HEK293 (cell line): ENCODE results near the gene TPRN.

Experiments
- CTCF ChIA-PET: fragments of 350-600 bp; formaldehyde crosslinking; extraction: SDS; loops from one replicate; lab custom pipeline; 2021; ENCODE audit warnings: antibody characterized with exemption; lab: Yijun Ruan, JAX
- POLR2A ChIA-PET: fragments of 300-600 bp; formaldehyde crosslinking; extraction: SDS; loops from one replicate; lab custom pipeline; 2020; ENCODE audit warnings: antibody characterized with exemption, inconsistent platforms; lab: Yijun Ruan, JAX
- H3K27ac ChIP-seq: fragments of 200-500 bp; sonication (Bioruptor generic); 2 replicates; pipeline ENCODE4 v1.5.1; 2014; ENCODE audit warnings: low read depth, low read length, control low read depth, inconsistent platforms; ENCODE audit errors: extremely low read depth
- H3K36me3 ChIP-seq, 2 experiments: fragments of 200-500 bp in 1 of 2; sonication (Bioruptor generic) in 1 of 2; 1 replicate in 1 of 2; 2 replicates in 1 of 2; pipeline ENCODE4 v1.5.1; 2014 to 2017; ENCODE audit warnings: inconsistent platforms in 2 of 2, low read length in 2 of 2; ENCODE audit not compliant: control insufficient read depth in 2 of 2, insufficient read depth in 1 of 2
- H3K4me1 ChIP-seq: fragments of 200-500 bp; sonication (Bioruptor generic); 2 replicates; pipeline ENCODE4 v1.5.1; 2014; ENCODE audit warnings: mild to moderate bottlenecking, low read length, inconsistent platforms; ENCODE audit not compliant: control insufficient read depth, insufficient read depth
- H3K4me3 ChIP-seq: 2 replicates; pipeline ENCODE4 v1.5.1; 2011; ENCODE audit warnings: low read depth, mild to moderate bottlenecking, control low read depth, low read length, moderate library complexity
- H3K9me3 ChIP-seq: fragments of 200-500 bp; sonication (Bioruptor generic); 2 replicates; pipeline ENCODE4 v1.5.1; 2014; ENCODE audit warnings: low read depth, low read length, inconsistent platforms; ENCODE audit not compliant: control insufficient read depth, insufficient read depth
- GLI2 ChIP-seq: fragments of 450-650 bp; formaldehyde crosslinking; IDR thresholded peaks from 2 replicates; pipeline ENCODE4; 2017; ENCODE audit warnings: missing biosample characterization, missing genetic modification characterization, low read depth, borderline replicate concordance
- GLIS1 ChIP-seq: fragments of 450-650 bp; formaldehyde crosslinking; IDR thresholded peaks from 2 replicates; pipeline ENCODE4 v1.5.1; 2016; ENCODE audit warnings: missing biosample characterization, missing genetic modification characterization
- HOXA7 ChIP-seq: sonication (generic); formaldehyde crosslinking; IDR thresholded peaks from 2 replicates; pipeline ENCODE4 v1.8.1; 2022; ENCODE audit warnings: missing genetic modification reagents, borderline replicate concordance
- KLF16 ChIP-seq: fragments of 450-650 bp; formaldehyde crosslinking; IDR thresholded peaks from 2 replicates; pipeline ENCODE4 v1.5.1; 2017; ENCODE audit warnings: missing biosample characterization, missing genetic modification characterization
- RBAK ChIP-seq: fragments of 450-650 bp; formaldehyde crosslinking; IDR thresholded peaks from 2 replicates; pipeline ENCODE4 v1.5.1; 2016; ENCODE audit warnings: missing biosample characterization, missing genetic modification characterization
- REPIN1 ChIP-seq: fragments of 450-650 bp; formaldehyde crosslinking; IDR thresholded peaks from 2 replicates; pipeline ENCODE4 v1.5.1; 2017; ENCODE audit warnings: missing biosample characterization, missing genetic modification characterization, low read depth
- TRIM28 ChIP-seq: IDR thresholded peaks from 2 replicates; pipeline ENCODE4 v1.6.1; 2011; ENCODE audit warnings: low read length, control low read depth, borderline replicate concordance
- ZFP69B ChIP-seq: fragments of 450-650 bp; formaldehyde crosslinking; IDR thresholded peaks from 2 replicates; pipeline ENCODE4 v1.5.1; 2016; ENCODE audit warnings: missing biosample characterization, missing genetic modification characterization
- ZNF157 ChIP-seq: fragments of 450-650 bp; formaldehyde crosslinking; IDR thresholded peaks from 2 replicates; pipeline ENCODE4 v1.5.1; 2016; ENCODE audit warnings: missing biosample characterization, missing genetic modification characterization
- ZNF16 ChIP-seq: fragments of 450-650 bp; formaldehyde crosslinking; IDR thresholded peaks from 2 replicates; pipeline ENCODE4 v1.5.1; 2016; ENCODE audit warnings: low read depth, missing biosample characterization, missing genetic modification characterization
- ZNF174 ChIP-seq: fragments of 450-650 bp; formaldehyde crosslinking; IDR thresholded peaks from 2 replicates; pipeline ENCODE4 v1.5.0; 2017; ENCODE audit warnings: missing biosample characterization, mild to moderate bottlenecking, missing genetic modification characterization
- ZNF202 ChIP-seq: fragments of 450-650 bp; formaldehyde crosslinking; IDR thresholded peaks from 2 replicates; pipeline ENCODE4 v1.5.1; 2016; ENCODE audit warnings: missing biosample characterization, missing genetic modification characterization, borderline replicate concordance
- ZNF211 ChIP-seq: fragments of 450-650 bp; formaldehyde crosslinking; IDR thresholded peaks from 2 replicates; pipeline ENCODE4 v1.5.1; 2016; ENCODE audit warnings: low read depth, missing biosample characterization, missing genetic modification characterization
- ZNF23 ChIP-seq: fragments of 450-650 bp; formaldehyde crosslinking; IDR thresholded peaks from 2 replicates; pipeline ENCODE4 v1.5.1; 2016; ENCODE audit warnings: missing biosample characterization, missing genetic modification characterization, borderline replicate concordance
- ZNF239 ChIP-seq: fragments of 450-650 bp; formaldehyde crosslinking; IDR thresholded peaks from 2 replicates; pipeline ENCODE4 v1.5.1; 2016; ENCODE audit warnings: missing biosample characterization, missing genetic modification characterization
- ZNF341 ChIP-seq: fragments of 450-650 bp; formaldehyde crosslinking; IDR thresholded peaks from 2 replicates; pipeline ENCODE4; 2016; ENCODE audit warnings: low read depth, missing biosample characterization, missing genetic modification characterization
- ZNF350 ChIP-seq: fragments of 450-650 bp; formaldehyde crosslinking; IDR thresholded peaks from 2 replicates; pipeline ENCODE4 v1.5.0; 2017; ENCODE audit warnings: missing biosample characterization, mild to moderate bottlenecking, missing genetic modification characterization
- ZNF423 ChIP-seq: fragments of 450-650 bp; formaldehyde crosslinking; IDR thresholded peaks from 2 replicates; pipeline ENCODE4 v1.5.1; 2016; ENCODE audit warnings: missing biosample characterization, missing genetic modification characterization
- ZNF473 ChIP-seq: fragments of 450-650 bp; formaldehyde crosslinking; IDR thresholded peaks from 2 replicates; pipeline ENCODE4 v1.5.1; 2017; ENCODE audit warnings: missing biosample characterization, missing genetic modification characterization
- ZNF48 ChIP-seq: fragments of 450-650 bp; formaldehyde crosslinking; IDR thresholded peaks from 2 replicates; pipeline ENCODE4 v1.5.1; 2016; ENCODE audit warnings: missing biosample characterization, missing genetic modification characterization
- ZNF513 ChIP-seq: fragments of 450-650 bp; IDR thresholded peaks from 2 replicates; pipeline ENCODE4 v1.5.1; 2018; ENCODE audit warnings: missing biosample characterization, missing genetic modification characterization
- ZNF549 ChIP-seq: fragments of 450-650 bp; IDR thresholded peaks from 2 replicates; pipeline ENCODE4 v1.5.1; 2018; ENCODE audit warnings: missing biosample characterization, missing genetic modification characterization, mild to moderate bottlenecking, inconsistent platforms, moderate library complexity
- ZNF555 ChIP-seq: fragments of 450-650 bp; formaldehyde crosslinking; conservative IDR thresholded peaks from 2 replicates; pipeline ENCODE4 v1.5.1; 2017; ENCODE audit warnings: missing biosample characterization, mild to moderate bottlenecking, missing genetic modification characterization, inconsistent platforms
- ZNF654 ChIP-seq: fragments of 450-650 bp; formaldehyde crosslinking; IDR thresholded peaks from 2 replicates; pipeline ENCODE4 v1.5.1; 2016; ENCODE audit warnings: low read depth, missing biosample characterization, missing genetic modification characterization
- ZNF707 ChIP-seq: fragments of 450-650 bp; formaldehyde crosslinking; IDR thresholded peaks from 2 replicates; pipeline ENCODE4 v1.5.1; 2016; ENCODE audit warnings: missing biosample characterization, missing genetic modification characterization
- ZNF791 ChIP-seq: fragments of 450-650 bp; formaldehyde crosslinking; IDR thresholded peaks from 2 replicates; pipeline ENCODE4 v1.5.1; 2016; ENCODE audit warnings: missing biosample characterization, missing genetic modification characterization
- ZSCAN16 ChIP-seq: fragments of 450-650 bp; formaldehyde crosslinking; IDR thresholded peaks from 2 replicates; pipeline ENCODE4 v1.5.1; 2016; ENCODE audit warnings: missing biosample characterization, missing genetic modification characterization
- ZXDB ChIP-seq: fragments of 450-650 bp; formaldehyde crosslinking; IDR thresholded peaks from 2 replicates; pipeline ENCODE4 v1.5.1; 2016; ENCODE audit warnings: missing biosample characterization, missing genetic modification characterization
- TF ChIP-seq, protein P1 (sequence below): fragments of 450-650 bp; formaldehyde crosslinking; IDR thresholded peaks from 2 replicates; pipeline ENCODE4 v1.5.1; 2017; ENCODE audit warnings: missing biosample characterization, missing genetic modification characterization
- TF ChIP-seq, protein P2 (sequence below): fragments of 450-650 bp; formaldehyde crosslinking; IDR thresholded peaks from 2 replicates; pipeline ENCODE4 v1.5.1; 2016; ENCODE audit warnings: missing biosample characterization, missing genetic modification characterization
- TF ChIP-seq, protein P3 (sequence below): fragments of 450-650 bp; formaldehyde crosslinking; IDR thresholded peaks from 2 replicates; pipeline ENCODE4 v1.5.1; 2016; ENCODE audit warnings: missing biosample characterization, missing genetic modification characterization

Gene TPRN

GRCh38 chr9:137221506-137222111 lies 21.1 kb upstream of the TPRN start (continued):
- TF ChIP-seq, protein P1, sequence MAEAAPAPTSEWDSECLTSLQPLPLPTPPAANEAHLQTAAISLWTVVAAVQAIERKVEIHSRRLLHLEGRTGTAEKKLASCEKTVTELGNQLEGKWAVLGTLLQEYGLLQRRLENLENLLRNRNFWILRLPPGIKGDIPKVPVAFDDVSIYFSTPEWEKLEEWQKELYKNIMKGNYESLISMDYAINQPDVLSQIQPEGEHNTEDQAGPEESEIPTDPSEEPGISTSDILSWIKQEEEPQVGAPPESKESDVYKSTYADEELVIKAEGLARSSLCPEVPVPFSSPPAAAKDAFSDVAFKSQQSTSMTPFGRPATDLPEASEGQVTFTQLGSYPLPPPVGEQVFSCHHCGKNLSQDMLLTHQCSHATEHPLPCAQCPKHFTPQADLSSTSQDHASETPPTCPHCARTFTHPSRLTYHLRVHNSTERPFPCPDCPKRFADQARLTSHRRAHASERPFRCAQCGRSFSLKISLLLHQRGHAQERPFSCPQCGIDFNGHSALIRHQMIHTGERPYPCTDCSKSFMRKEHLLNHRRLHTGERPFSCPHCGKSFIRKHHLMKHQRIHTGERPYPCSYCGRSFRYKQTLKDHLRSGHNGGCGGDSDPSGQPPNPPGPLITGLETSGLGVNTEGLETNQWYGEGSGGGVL (tag by site-specific recombination): no peak
- no peak for TF ChIP-seq ZNF16
- peak; percentile 47; the same call in 1 of the 2 replicates for TF ChIP-seq ZFP69B (tag by site-specific recombination)
- no peak for TF ChIP-seq GLI2 (tag by site-specific recombination)
- TF ChIP-seq ZNF211 (tag by site-specific recombination): no peak
- no peak for TF ChIP-seq ZXDB (tag by site-specific recombination)
- TF ChIP-seq ZNF555 (tag by site-specific recombination): no peak
- TF ChIP-seq ZNF239 (tag by site-specific recombination): no peak
- TF ChIP-seq REPIN1 (tag by site-specific recombination): no peak
- TF ChIP-seq KLF16: 0 out of 2 replicates have a peak, but pooled peaks have one; percentile 20
- TF ChIP-seq, protein P2, sequence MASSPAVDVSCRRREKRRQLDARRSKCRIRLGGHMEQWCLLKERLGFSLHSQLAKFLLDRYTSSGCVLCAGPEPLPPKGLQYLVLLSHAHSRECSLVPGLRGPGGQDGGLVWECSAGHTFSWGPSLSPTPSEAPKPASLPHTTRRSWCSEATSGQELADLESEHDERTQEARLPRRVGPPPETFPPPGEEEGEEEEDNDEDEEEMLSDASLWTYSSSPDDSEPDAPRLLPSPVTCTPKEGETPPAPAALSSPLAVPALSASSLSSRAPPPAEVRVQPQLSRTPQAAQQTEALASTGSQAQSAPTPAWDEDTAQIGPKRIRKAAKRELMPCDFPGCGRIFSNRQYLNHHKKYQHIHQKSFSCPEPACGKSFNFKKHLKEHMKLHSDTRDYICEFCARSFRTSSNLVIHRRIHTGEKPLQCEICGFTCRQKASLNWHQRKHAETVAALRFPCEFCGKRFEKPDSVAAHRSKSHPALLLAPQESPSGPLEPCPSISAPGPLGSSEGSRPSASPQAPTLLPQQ (tag by site-specific recombination): 0 out of 2 replicates have a peak, but pooled peaks have one; percentile 30

DNA sequence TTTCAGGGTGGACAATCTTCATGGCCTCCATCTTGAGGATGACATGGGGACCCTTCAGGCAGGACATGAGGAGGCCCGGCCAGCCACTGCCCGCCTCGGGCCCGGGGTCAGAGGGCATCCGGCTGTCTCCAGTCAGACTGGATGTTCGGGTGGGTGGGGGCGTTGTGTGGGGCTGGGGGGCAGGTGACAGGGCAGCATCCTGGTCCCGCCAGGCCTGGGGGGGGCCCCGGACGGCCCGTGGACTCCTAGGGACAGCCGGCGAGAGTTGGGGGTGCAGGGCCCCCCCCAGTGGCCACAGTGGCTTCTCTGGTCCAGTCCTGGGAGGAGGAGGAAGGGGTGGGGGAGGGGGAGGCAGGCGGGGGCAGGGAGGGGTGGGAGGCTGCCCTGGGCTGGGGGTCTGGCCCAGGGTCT lies 20.6 kb upstream of the TPRN start:
- Histone ChIP-seq H3K27ac (no peak overlapping the region), H3K4me3 (no peak overlapping the region), H3K36me3 (peaks cover 0 to 34% of the 10 kb centered on the region in 2 experiments; a peak in 1 of 3 replicates), H3K4me1 (peaks cover 4% of the 10 kb centered on the region), H3K9me3 (no peaks in the 10 kb centered on the region)
- TF ChIP-seq ZSCAN16 (no peak), ZNF350 (no peak), ZNF549 (no peak), RBAK (tag by site-specific recombination) (no peak), ZNF23 (no peak), ZNF791 (tag by site-specific recombination) (no peak), HOXA7 (no peak), ZNF202 (tag by site-specific recombination) (no peak), ZNF48 (tag by site-specific recombination) (no peak), ZNF473 (no peak), ZNF174 (tag by site-specific recombination) (no peak), ZNF707 (tag by site-specific recombination) (no peak), ZNF423 (tag by site-specific recombination) (no peak), ZNF654 (tag by site-specific recombination) (no peak), GLIS1 (no peak), ZNF341 (no peak), ZNF157 (no peak), TRIM28 (no peak), ZNF513 (tag by site-specific recombination) (no peak)
- TF ChIP-seq, protein P3, sequence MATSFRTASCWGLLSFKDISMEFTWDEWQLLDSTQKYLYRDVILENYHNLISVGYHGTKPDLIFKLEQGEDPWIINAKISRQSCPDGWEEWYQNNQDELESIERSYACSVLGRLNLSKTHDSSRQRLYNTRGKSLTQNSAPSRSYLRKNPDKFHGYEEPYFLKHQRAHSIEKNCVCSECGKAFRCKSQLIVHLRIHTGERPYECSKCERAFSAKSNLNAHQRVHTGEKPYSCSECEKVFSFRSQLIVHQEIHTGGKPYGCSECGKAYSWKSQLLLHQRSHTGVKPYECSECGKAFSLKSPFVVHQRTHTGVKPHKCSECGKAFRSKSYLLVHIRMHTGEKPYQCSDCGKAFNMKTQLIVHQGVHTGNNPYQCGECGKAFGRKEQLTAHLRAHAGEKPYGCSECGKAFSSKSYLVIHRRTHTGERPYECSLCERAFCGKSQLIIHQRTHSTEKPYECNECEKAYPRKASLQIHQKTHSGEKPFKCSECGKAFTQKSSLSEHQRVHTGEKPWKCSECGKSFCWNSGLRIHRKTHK: no peak
- ChIA-PET POLR2A (interaction anchor here (1.1 to 17.2 kb wide), 4 partner anchors 13 to 94 kb away, joined by 3 to 304 read pairs (median 120); partner anchors contain the start of genes NDOR1, TMEM203, TPRN and TUBB4B), CTCF (interaction anchor here (0.7 kb wide), 1 partner anchor 39 kb away, joined by 3 read pairs; no protein-coding TSS in a partner anchor)
